Measurements from ENCODE around the gene CCL4.
"Not testable (repeated sequence)": the region's sequence is repeated elsewhere in the genome, so short reads cannot be mapped to it uniquely, and the experiment has no call there.

The CCL4 gene

GRCh38 chr17:36114971-36115648 is 11.5 kb downstream of the CCL4 start:
- not testable (repeated sequence) for H3K27ac ChIP-seq (ENCODE audit: low read depth, low read length); H3K4me1 ChIP-seq (ENCODE audit: control insufficient read depth in 1 of 2, insufficient read depth in 2 of 2, low read length in 2 of 2); H3K4me3 ChIP-seq (ENCODE audit: low read depth in 1 of 2, low read length in 2 of 2)

DNA sequence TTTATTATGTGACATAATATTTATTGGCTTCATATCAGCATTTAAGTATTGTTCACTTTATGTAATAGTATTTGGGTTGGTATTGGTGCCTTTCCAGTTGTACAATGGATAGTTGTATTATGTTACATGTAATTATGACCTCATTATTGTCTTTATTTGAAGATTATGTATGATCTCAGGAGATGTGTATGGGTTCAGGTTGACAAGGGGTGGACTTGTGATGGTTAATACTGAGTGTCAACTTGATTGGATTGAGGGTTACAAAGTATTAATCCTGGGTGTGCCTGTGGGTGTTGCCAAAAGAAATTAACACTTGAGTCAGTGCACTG is 12.0 kb downstream of the CCL4 start:
- H3K9ac ChIP-seq (ENCODE audit: low read depth in 1 of 2, low read length in 2 of 2); H3K36me3 ChIP-seq (ENCODE audit: control insufficient read depth in 1 of 2, insufficient read depth in 2 of 2, low read length in 2 of 2); H3K9me3 ChIP-seq (ENCODE audit: control insufficient read depth in 1 of 2, low read length in 2 of 2); H3K4me1 ChIP-seq (ENCODE audit: control insufficient read depth in 1 of 2, insufficient read depth in 2 of 2, low read length in 2 of 2); H3K27ac ChIP-seq (ENCODE audit: low read depth, low read length); H3K4me3 ChIP-seq (ENCODE audit: low read depth in 1 of 2, low read length in 2 of 2); H3K27me3 ChIP-seq (ENCODE audit: control insufficient read depth in 1 of 2, insufficient read depth in 2 of 2, low read length in 2 of 2): not testable (repeated sequence)

More at GRCh38 chr17:36114971-36115648, 11.5 kb downstream of the CCL4 start:
- H3K36me3 ChIP-seq (ENCODE audit: control insufficient read depth in 1 of 2, insufficient read depth in 2 of 2, low read length in 2 of 2); H3K9ac ChIP-seq (ENCODE audit: low read depth in 1 of 2, low read length in 2 of 2); H3K27me3 ChIP-seq (ENCODE audit: control insufficient read depth in 1 of 2, insufficient read depth in 2 of 2, low read length in 2 of 2); H3K9me3 ChIP-seq (ENCODE audit: control insufficient read depth in 1 of 2, low read length in 2 of 2): not testable (repeated sequence)

GRCh38 chr17:36117505-36118382 is 14.1 kb downstream of the CCL4 start:
- Histone ChIP-seq H3K9me3 (ENCODE audit: control insufficient read depth in 1 of 2, low read length in 2 of 2) (no peaks in the 10 kb centered on the region), H3K9ac (ENCODE audit: low read depth in 1 of 2, low read length in 2 of 2) (no peak overlapping the region), H3K27me3 (ENCODE audit: control insufficient read depth in 1 of 2, insufficient read depth in 2 of 2, low read length in 2 of 2) (no peaks in the 10 kb centered on the region), H3K4me3 (ENCODE audit: low read depth in 1 of 2, low read length in 2 of 2) (no peak overlapping the region), H3K36me3 (ENCODE audit: control insufficient read depth in 1 of 2, insufficient read depth in 2 of 2, low read length in 2 of 2) (no peaks in the 10 kb centered on the region), H3K27ac (ENCODE audit: low read depth, low read length) (no peak overlapping the region), H3K4me1 (ENCODE audit: control insufficient read depth in 1 of 2, insufficient read depth in 2 of 2, low read length in 2 of 2) (peaks cover 4 to 5% of the 10 kb centered on the region in 2 donors)

- H3K36me3 ChIP-seq (ENCODE audit: control insufficient read depth in 1 of 2, insufficient read depth in 2 of 2, low read length in 2 of 2), result no peaks in the 10 kb centered on the region
- H3K9ac ChIP-seq (ENCODE audit: low read depth in 1 of 2, low read length in 2 of 2), result no peak overlapping the region
- H3K4me3 ChIP-seq (ENCODE audit: low read depth in 1 of 2, low read length in 2 of 2), result no peak overlapping the region
- H3K9me3 ChIP-seq (ENCODE audit: control insufficient read depth in 1 of 2, low read length in 2 of 2), result no peaks in the 10 kb centered on the region
- no peak overlapping the region for H3K27ac ChIP-seq (ENCODE audit: low read depth, low read length)
- peaks cover 4 to 5% of the 10 kb centered on the region in 2 donors for H3K4me1 ChIP-seq (ENCODE audit: control insufficient read depth in 1 of 2, insufficient read depth in 2 of 2, low read length in 2 of 2)
- H3K27me3 ChIP-seq (ENCODE audit: control insufficient read depth in 1 of 2, insufficient read depth in 2 of 2, low read length in 2 of 2), result no peaks in the 10 kb centered on the region
These were observed 15.1 kb downstream of the CCL4 start for GRCh38 chr17:36118477-36119353.

GRCh38 chr17:36120221-36120620 is 16.6 kb downstream of the CCL4 start:
- no peaks in the 10 kb centered on the region for H3K36me3 ChIP-seq (ENCODE audit: control insufficient read depth in 1 of 2, insufficient read depth in 2 of 2, low read length in 2 of 2)
- H3K27ac ChIP-seq (ENCODE audit: low read depth, low read length), result no peak overlapping the region
- H3K9me3 ChIP-seq (ENCODE audit: control insufficient read depth in 1 of 2, low read length in 2 of 2), result peaks cover 4 to 5% of the 10 kb centered on the region in 2 donors
- H3K27me3 ChIP-seq (ENCODE audit: control insufficient read depth in 1 of 2, insufficient read depth in 2 of 2, low read length in 2 of 2), result no peaks in the 10 kb centered on the region
- H3K4me3 ChIP-seq (ENCODE audit: low read depth in 1 of 2, low read length in 2 of 2), result no peak overlapping the region
- peaks cover 4 to 5% of the 10 kb centered on the region in 2 donors for H3K4me1 ChIP-seq (ENCODE audit: control insufficient read depth in 1 of 2, insufficient read depth in 2 of 2, low read length in 2 of 2)
- H3K9ac ChIP-seq (ENCODE audit: low read depth in 1 of 2, low read length in 2 of 2), result no peak overlapping the region

GRCh38 chr17:36121099-36121498 is 17.5 kb downstream of the CCL4 start:
- H3K9me3 ChIP-seq (ENCODE audit: control insufficient read depth in 1 of 2, low read length in 2 of 2), result peaks cover 13 to 14% of the 10 kb centered on the region in 2 donors
- not testable (repeated sequence) for H3K4me3 ChIP-seq (ENCODE audit: low read depth in 1 of 2, low read length in 2 of 2); H3K27ac ChIP-seq (ENCODE audit: low read depth, low read length); H3K4me1 ChIP-seq (ENCODE audit: control insufficient read depth in 1 of 2, insufficient read depth in 2 of 2, low read length in 2 of 2); H3K36me3 ChIP-seq (ENCODE audit: control insufficient read depth in 1 of 2, insufficient read depth in 2 of 2, low read length in 2 of 2); H3K9ac ChIP-seq (ENCODE audit: low read depth in 1 of 2, low read length in 2 of 2); H3K27me3 ChIP-seq (ENCODE audit: control insufficient read depth in 1 of 2, insufficient read depth in 2 of 2, low read length in 2 of 2)

- Histone ChIP-seq H3K27ac (ENCODE audit: low read depth, low read length) (no peak overlapping the region), H3K4me1 (ENCODE audit: control insufficient read depth in 1 of 2, insufficient read depth in 2 of 2, low read length in 2 of 2) (peaks cover 7 to 17% of the 10 kb centered on the region in 2 donors), H3K9ac (ENCODE audit: low read depth in 1 of 2, low read length in 2 of 2) (no peak overlapping the region), H3K27me3 (ENCODE audit: control insufficient read depth in 1 of 2, insufficient read depth in 2 of 2, low read length in 2 of 2) (no peaks in the 10 kb centered on the region), H3K36me3 (ENCODE audit: control insufficient read depth in 1 of 2, insufficient read depth in 2 of 2, low read length in 2 of 2) (no peaks in the 10 kb centered on the region), H3K9me3 (ENCODE audit: control insufficient read depth in 1 of 2, low read length in 2 of 2) (peaks cover 14 to 15% of the 10 kb centered on the region in 2 donors), H3K4me3 (ENCODE audit: low read depth in 1 of 2, low read length in 2 of 2) (no peak overlapping the region)
These were observed 19.8 kb downstream of the CCL4 start for GRCh38 chr17:36123431-36123830.

GRCh38 chr17:36124879-36125824 is 21.5 kb downstream of the CCL4 start:
- no peak overlapping the region for H3K9ac ChIP-seq (ENCODE audit: low read depth in 1 of 2, low read length in 2 of 2)
- no peak overlapping the region for H3K27ac ChIP-seq (ENCODE audit: low read depth, low read length)
- no peak overlapping the region for H3K4me3 ChIP-seq (ENCODE audit: low read depth in 1 of 2, low read length in 2 of 2)
- H3K36me3 ChIP-seq (ENCODE audit: control insufficient read depth in 1 of 2, insufficient read depth in 2 of 2, low read length in 2 of 2), result no peaks in the 10 kb centered on the region
- no peaks in the 10 kb centered on the region for H3K27me3 ChIP-seq (ENCODE audit: control insufficient read depth in 1 of 2, insufficient read depth in 2 of 2, low read length in 2 of 2)
- peaks cover 14 to 15% of the 10 kb centered on the region in 2 donors for H3K9me3 ChIP-seq (ENCODE audit: control insufficient read depth in 1 of 2, low read length in 2 of 2)
- H3K4me1 ChIP-seq (ENCODE audit: control insufficient read depth in 1 of 2, insufficient read depth in 2 of 2, low read length in 2 of 2), result peaks cover 11 to 17% of the 10 kb centered on the region in 2 donors

DNA sequence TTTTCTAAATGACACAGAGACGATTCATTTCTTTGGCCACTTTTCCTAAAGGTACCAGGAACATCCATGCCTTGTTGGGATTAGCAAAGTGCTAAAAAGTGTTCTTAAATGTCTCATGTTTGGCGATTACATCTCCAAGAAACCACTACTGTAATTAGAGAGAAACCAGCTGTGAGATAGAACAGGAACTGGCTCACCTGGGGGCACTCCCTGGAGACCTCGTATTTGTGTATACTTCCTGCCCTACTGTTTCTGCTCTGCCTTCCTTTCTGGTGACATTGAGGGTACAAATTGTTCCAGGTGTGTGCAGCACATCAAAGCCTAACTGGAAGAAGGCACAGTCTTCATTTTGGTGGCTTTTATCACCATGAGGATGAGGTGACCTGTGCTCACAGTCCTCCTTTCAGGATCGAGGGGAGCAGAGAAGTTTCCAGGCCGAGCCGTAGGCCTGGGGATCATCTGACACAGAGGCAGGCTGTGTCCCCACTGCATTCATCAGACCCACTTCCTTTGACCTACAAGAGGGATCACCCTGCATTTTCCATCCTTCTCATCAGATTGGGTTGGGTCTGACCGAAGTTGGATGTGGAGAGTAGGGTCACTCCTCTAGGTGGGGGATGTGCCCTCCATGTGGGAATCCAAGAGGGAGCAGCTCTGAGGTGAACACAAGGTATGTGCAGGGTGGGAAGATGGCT is 23.7 kb downstream of the CCL4 start:
- H3K4me1 ChIP-seq (ENCODE audit: control insufficient read depth in 1 of 2, insufficient read depth in 2 of 2, low read length in 2 of 2), result peaks cover 7 to 12% of the 10 kb centered on the region in 2 donors
- no peaks in the 10 kb centered on the region for H3K27me3 ChIP-seq (ENCODE audit: control insufficient read depth in 1 of 2, insufficient read depth in 2 of 2, low read length in 2 of 2)

More for the DNA sequence above, 23.7 kb downstream of the CCL4 start:
- Histone ChIP-seq H3K36me3 (ENCODE audit: control insufficient read depth in 1 of 2, insufficient read depth in 2 of 2, low read length in 2 of 2) (no peaks in the 10 kb centered on the region), H3K4me3 (ENCODE audit: low read depth in 1 of 2, low read length in 2 of 2) (no peak overlapping the region), H3K27ac (ENCODE audit: low read depth, low read length) (no peak overlapping the region), H3K9ac (ENCODE audit: low read depth in 1 of 2, low read length in 2 of 2) (no peak overlapping the region), H3K9me3 (ENCODE audit: control insufficient read depth in 1 of 2, low read length in 2 of 2) (peaks cover 14 to 15% of the 10 kb centered on the region in 2 donors)

Data from duodenal mucosa (tissue), 2 donors.